ENCODE data around the gene CST11.

Gene CST11

GRCh38 chr20:23440004-23440403 lies 12.7 kb downstream of the CST11 start:
- Histone ChIP-seq H3K36me3 (ENCODE audit: control insufficient read depth in 2 of 2, insufficient read depth in 1 of 2, low read length in 2 of 2) (no peaks in the 10 kb centered on the region), H3K27ac (ENCODE audit: extremely low read depth, low read depth, low read length) (no peak overlapping the region), H3K9me3 (ENCODE audit: control insufficient read depth, insufficient read depth, low read depth, low read length) (no peaks in the 10 kb centered on the region), H3K4me3 (ENCODE audit: low read depth, low read length) (no peak overlapping the region), H3K4me1 (ENCODE audit: control insufficient read depth, insufficient read depth, low read length) (no peaks in the 10 kb centered on the region)
- CTCF ChIA-PET, result interaction anchor here (0.6 to 1.6 kb wide), 2 partner anchors 167 to 500 kb away, joined by 4 to 13 read pairs; no protein-coding TSS in a partner anchor
- TF ChIP-seq ZBTB17 (tag by site-specific recombination; IDR thresholded peaks at IDR 0.05) (no peak), ZNF24 (tag by site-specific recombination; IDR thresholded peaks at IDR 0.05) (no peak), ZNF211 (tag by site-specific recombination; IDR thresholded peaks at IDR 0.05; ENCODE audit: low read depth) (no peak), ZNF280C (tag by site-specific recombination; IDR thresholded peaks at IDR 0.05) (no peak), ZNF133 (tag by site-specific recombination; IDR thresholded peaks at IDR 0.05) (no peak), ZNF449 (tag by site-specific recombination; IDR thresholded peaks at IDR 0.05) (no peak), ZBTB8A (tag by site-specific recombination; IDR thresholded peaks at IDR 0.05) (no peak), ZBTB21 (tag by site-specific recombination; IDR thresholded peaks at IDR 0.05) (no peak), ZNF202 (tag by site-specific recombination; IDR thresholded peaks at IDR 0.05; ENCODE audit: borderline replicate concordance) (no peak), PATZ1 (tag by site-specific recombination; IDR thresholded peaks at IDR 0.05) (no peak), SP3 (tag by site-specific recombination; IDR thresholded peaks at IDR 0.05) (no peak), SCRT2 (tag by site-specific recombination; IDR thresholded peaks at IDR 0.05) (no peak), HOXA7 (CRISPR knock-in tag; IDR thresholded peaks at IDR 0.05; ENCODE audit: borderline replicate concordance) (no peak), ZNF48 (tag by site-specific recombination; IDR thresholded peaks at IDR 0.05) (no peak), KLF9 (tag by site-specific recombination; IDR thresholded peaks at IDR 0.05; ENCODE audit: low read depth) (no peak), ZBTB26 (tag by site-specific recombination; optimal IDR thresholded peaks at IDR 0.05) (no peak), ZNF354C (tag by site-specific recombination; IDR thresholded peaks at IDR 0.05; ENCODE audit: borderline replicate concordance, low read depth) (no peak), ZNF121 (tag by site-specific recombination; IDR thresholded peaks at IDR 0.05) (no peak)
- POLR2A ChIA-PET, result interaction anchor here (0.7 kb wide), 1 partner anchor 140 kb away, joined by 5 read pairs; no protein-coding TSS in a partner anchor

GRCh38 chr20:23438661-23439060 lies 14.0 kb downstream of the CST11 start:
- H3K9me3 ChIP-seq (ENCODE audit: control insufficient read depth, insufficient read depth, low read depth, low read length), result no peaks in the 10 kb centered on the region
- ChIA-PET POLR2A (no interaction called here), CTCF (interaction anchor here (0.6 kb wide), 1 partner anchor 168 kb away, joined by 3 read pairs; no protein-coding TSS in a partner anchor)
- H3K4me1 ChIP-seq (ENCODE audit: control insufficient read depth, insufficient read depth, low read length), result no peaks in the 10 kb centered on the region
- no peaks in the 10 kb centered on the region for H3K36me3 ChIP-seq (ENCODE audit: control insufficient read depth in 2 of 2, insufficient read depth in 1 of 2, low read length in 2 of 2)
- TF ChIP-seq AEBP2 (tag by site-specific recombination; IDR thresholded peaks at IDR 0.05; ENCODE audit: borderline replicate concordance) (no peak), KLF9 (tag by site-specific recombination; IDR thresholded peaks at IDR 0.05; ENCODE audit: low read depth) (no peak), ZNF660 (tag by site-specific recombination; IDR thresholded peaks at IDR 0.05) (no peak), SALL2 (tag by site-specific recombination; IDR thresholded peaks at IDR 0.05; ENCODE audit: borderline replicate concordance) (no peak)
- no peak overlapping the region for H3K27ac ChIP-seq (ENCODE audit: extremely low read depth, low read depth, low read length)
- no peak overlapping the region for H3K4me3 ChIP-seq (ENCODE audit: low read depth, low read length)

Measured in HEK293 (cell line).